HTERT RPE-1 (cell line): ENCODE results near the gene MIB2.

Source experiments
- in situ Hi-C: fragments of 300-500 bp; cut with MboI; formaldehyde crosslinking; loops from 4 replicates; pipeline ENCODE4 v1.14.3; 2020; ENCODE audit warnings: low sequenced_read_pairs

Gene MIB2

GRCh38 chr1:1677718-1678580 lies 62.6 kb downstream of the MIB2 start:
- in situ Hi-C loops, result no loop called here

- in situ Hi-C loops, result no loop called here
These were observed 63.5 kb downstream of the MIB2 start for GRCh38 chr1:1678581-1679380.
